ELF-1 (cell line): ENCODE data around the gene DAO.

Experiments used
- DNase-seq: peaks from one replicate; pipeline ENCODE4 v3.0.0-alpha.2; 2016; ENCODE audit warnings: low read depth, low spot score

DAO gene

GRCh38 chr12:108875682-108876361, 4.1 kb upstream of the DAO start:
- DNase-seq = no peak

GRCh38 chr12:108876550-108876949, 3.3 kb upstream of the DAO start:
- DNase-seq = no peak

GRCh38 chr12:108881953-108882352, 2.1 kb downstream of the DAO start:
- DNase-seq = no peak

- DNase-seq = peak; percentile 58
Measured at GRCh38 chr12:108884116-108885012, 4.5 kb downstream of the DAO start.

GRCh38 chr12:108886873-108887629, 7.2 kb downstream of the DAO start:
- DNase-seq = no peak

GRCh38 chr12:108888031-108888430, 8.1 kb downstream of the DAO start:
- no peak for DNase-seq

- DNase-seq = no peak
Measured at GRCh38 chr12:108890208-108890607, 10.3 kb downstream of the DAO start.

GRCh38 chr12:108895220-108895802, 15.4 kb downstream of the DAO start:
- no peak for DNase-seq

GRCh38 chr12:108896336-108896735, 16.4 kb downstream of the DAO start:
- peak; percentile 31 for DNase-seq

GRCh38 chr12:108896817-108897216, 16.9 kb downstream of the DAO start:
- DNase-seq = no peak

GRCh38 chr12:108899145-108899544, 19.3 kb downstream of the DAO start:
- no peak for DNase-seq

- no peak for DNase-seq
Measured at GRCh38 chr12:108905725-108906124, 25.8 kb downstream of the DAO start.

- DNase-seq = no peak
Measured at GRCh38 chr12:108906971-108907370, 27.1 kb downstream of the DAO start.

GRCh38 chr12:108907839-108908351, 28.0 kb downstream of the DAO start:
- DNase-seq = no peak

- DNase-seq = no peak
Measured at GRCh38 chr12:108910336-108910735, 30.4 kb downstream of the DAO start.

- peak; percentile 85 for DNase-seq
Measured at GRCh38 chr12:108911915-108912314, 32.0 kb downstream of the DAO start.

- DNase-seq = no peak
Measured at GRCh38 chr12:108912361-108912760, 32.5 kb downstream of the DAO start.

- no peak for DNase-seq
Measured at GRCh38 chr12:108914121-108914531, 34.2 kb downstream of the DAO start.

- no peak for DNase-seq
Measured at GRCh38 chr12:108915632-108916133, 35.8 kb downstream of the DAO start.

GRCh38 chr12:108916336-108916735, 36.4 kb downstream of the DAO start:
- no peak for DNase-seq

- DNase-seq = no peak
Measured at GRCh38 chr12:108918206-108918605, 38.3 kb downstream of the DAO start.
